ENCODE data around the gene ADGRD1.

Gene ADGRD1

GRCh38 chr12:130966443-130967030 lies 12.8 kb downstream of the ADGRD1 start:
- H3K27me3 ChIP-seq (ENCODE audit: insufficient read depth, low read length, poor library complexity), result no peaks in the 10 kb centered on the region
- no peaks in the 10 kb centered on the region for H4K20me1 ChIP-seq (ENCODE audit: insufficient read depth, low read length)
- no peaks in the 10 kb centered on the region for H3K4me1 ChIP-seq (ENCODE audit: insufficient read depth, low read length)
- H3K4me2 ChIP-seq (ENCODE audit: insufficient read depth, low read length), result no peak overlapping the region
- TF ChIP-seq CTCF (IDR thresholded peaks at IDR 0.05; ENCODE audit: borderline replicate concordance, extremely low read depth, low read length, poor library complexity, severe bottlenecking) (no peak), EZH2 (IDR thresholded peaks at IDR 0.05; ENCODE audit: borderline replicate concordance, low read depth, low read length, severe bottlenecking) (no peak)
- H3K27ac ChIP-seq (ENCODE audit: low read length), result no peak overlapping the region
- DNase-seq (no peak), ATAC-seq (ENCODE audit: insufficient read depth, low read depth) (no peak)
- H3K9ac ChIP-seq (ENCODE audit: low read depth, low read length), result no peak overlapping the region
- no peaks in the 10 kb centered on the region for H3K36me3 ChIP-seq (ENCODE audit: insufficient read depth, low read length)
- no peaks in the 10 kb centered on the region for H3K9me3 ChIP-seq (ENCODE audit: insufficient read depth, low read length, severe bottlenecking)
- no peaks in the 10 kb centered on the region for H3K79me2 ChIP-seq (ENCODE audit: insufficient read depth, low read length)
- no peak overlapping the region for H2AFZ ChIP-seq (ENCODE audit: low read depth, low read length)
- no peak overlapping the region for H3K4me3 ChIP-seq (ENCODE audit: low read depth in 1 of 2, low read length in 2 of 2)

- Histone ChIP-seq H3K27ac (ENCODE audit: low read length) (no peak overlapping the region), H3K4me2 (ENCODE audit: insufficient read depth, low read length) (no peak overlapping the region)
These were observed 13.9 kb downstream of the ADGRD1 start for GRCh38 chr12:130967636-130968035.

GRCh38 chr12:130968611-130969010 lies 14.9 kb downstream of the ADGRD1 start:
- H3K4me3 ChIP-seq (ENCODE audit: low read depth in 1 of 2, low read length in 2 of 2), result no peak overlapping the region
- H3K4me2 ChIP-seq (ENCODE audit: insufficient read depth, low read length), result no peak overlapping the region
- H2AFZ ChIP-seq (ENCODE audit: low read depth, low read length), result no peak overlapping the region
- no peaks in the 10 kb centered on the region for H3K9me3 ChIP-seq (ENCODE audit: insufficient read depth, low read length, severe bottlenecking)
- H3K4me1 ChIP-seq (ENCODE audit: insufficient read depth, low read length), result no peaks in the 10 kb centered on the region
- ATAC-seq (ENCODE audit: insufficient read depth, low read depth), result no peak
- H3K9ac ChIP-seq (ENCODE audit: low read depth, low read length), result no peak overlapping the region
- no peak for TF ChIP-seq CTCF (IDR thresholded peaks at IDR 0.05; ENCODE audit: borderline replicate concordance, extremely low read depth, low read length, poor library complexity, severe bottlenecking)
- no peak for TF ChIP-seq EZH2 (IDR thresholded peaks at IDR 0.05; ENCODE audit: borderline replicate concordance, low read depth, low read length, severe bottlenecking)
- DNase-seq, result no peak
- no peaks in the 10 kb centered on the region for H3K79me2 ChIP-seq (ENCODE audit: insufficient read depth, low read length)
- H3K27ac ChIP-seq (ENCODE audit: low read length), result no peak overlapping the region
- H4K20me1 ChIP-seq (ENCODE audit: insufficient read depth, low read length), result no peaks in the 10 kb centered on the region
- no peaks in the 10 kb centered on the region for H3K36me3 ChIP-seq (ENCODE audit: insufficient read depth, low read length)
- H3K27me3 ChIP-seq (ENCODE audit: insufficient read depth, low read length, poor library complexity), result no peaks in the 10 kb centered on the region

More at GRCh38 chr12:130967636-130968035, 13.9 kb downstream of the ADGRD1 start:
- DNase-seq (no peak), ATAC-seq (ENCODE audit: insufficient read depth, low read depth) (no peak)
- H3K79me2 ChIP-seq (ENCODE audit: insufficient read depth, low read length), result no peaks in the 10 kb centered on the region
- no peaks in the 10 kb centered on the region for H3K27me3 ChIP-seq (ENCODE audit: insufficient read depth, low read length, poor library complexity)
- no peaks in the 10 kb centered on the region for H3K4me1 ChIP-seq (ENCODE audit: insufficient read depth, low read length)
- no peak overlapping the region for H2AFZ ChIP-seq (ENCODE audit: low read depth, low read length)
- no peak overlapping the region for H3K4me3 ChIP-seq (ENCODE audit: low read depth in 1 of 2, low read length in 2 of 2)
- no peaks in the 10 kb centered on the region for H3K9me3 ChIP-seq (ENCODE audit: insufficient read depth, low read length, severe bottlenecking)
- no peak overlapping the region for H3K9ac ChIP-seq (ENCODE audit: low read depth, low read length)
- TF ChIP-seq EZH2 (IDR thresholded peaks at IDR 0.05; ENCODE audit: borderline replicate concordance, low read depth, low read length, severe bottlenecking), result no peak
- TF ChIP-seq CTCF (IDR thresholded peaks at IDR 0.05; ENCODE audit: borderline replicate concordance, extremely low read depth, low read length, poor library complexity, severe bottlenecking), result no peak
- H4K20me1 ChIP-seq (ENCODE audit: insufficient read depth, low read length), result no peaks in the 10 kb centered on the region
- H3K36me3 ChIP-seq (ENCODE audit: insufficient read depth, low read length), result no peaks in the 10 kb centered on the region

Measured in DND-41 (cell line).